ENCODE data around the gene PADI3.

The PADI3 gene

GRCh38 chr1:17244821-17245740 is 3.8 kb upstream of the PADI3 start:
- TF ChIP-seq CTCF (IDR thresholded peaks at IDR 0.05; ENCODE audit: borderline replicate concordance, control extremely low read depth, extremely low read depth, insufficient read depth, missing control alignments), result no peak
- DNase-seq (ENCODE audit: low spot score), result no peak
- in situ Hi-C loops (cut with MboI; ENCODE audit: low sequenced_read_pairs, unreplicated experiment), result no loop called here

GRCh38 chr1:17245816-17246325 is 3.0 kb upstream of the PADI3 start:
- in situ Hi-C loops (cut with MboI; ENCODE audit: low sequenced_read_pairs, unreplicated experiment), result no loop called here
- no peak for TF ChIP-seq CTCF (IDR thresholded peaks at IDR 0.05; ENCODE audit: borderline replicate concordance, control extremely low read depth, extremely low read depth, insufficient read depth, missing control alignments)
- DNase-seq (ENCODE audit: low spot score), result no peak

GRCh38 chr1:17246971-17247370 is 1.9 kb upstream of the PADI3 start:
- in situ Hi-C loops (cut with MboI; ENCODE audit: low sequenced_read_pairs, unreplicated experiment), result no loop called here
- no peak for TF ChIP-seq CTCF (IDR thresholded peaks at IDR 0.05; ENCODE audit: borderline replicate concordance, control extremely low read depth, extremely low read depth, insufficient read depth, missing control alignments)

GRCh38 chr1:17250601-17251000 is 1.7 kb downstream of the PADI3 start:
- TF ChIP-seq CTCF (IDR thresholded peaks at IDR 0.05; ENCODE audit: borderline replicate concordance, control extremely low read depth, extremely low read depth, insufficient read depth, missing control alignments), result no peak
- DNase-seq (ENCODE audit: low spot score), result no peak
- in situ Hi-C loops (cut with MboI; ENCODE audit: low sequenced_read_pairs, unreplicated experiment), result no loop called here

More at GRCh38 chr1:17246971-17247370, 1.9 kb upstream of the PADI3 start:
- DNase-seq (ENCODE audit: low spot score), result no peak

GRCh38 chr1:17251246-17251645 is 2.3 kb downstream of the PADI3 start:
- in situ Hi-C loops (cut with MboI; ENCODE audit: low sequenced_read_pairs, unreplicated experiment), result no loop called here
- no peak for DNase-seq (ENCODE audit: low spot score)
- no peak for TF ChIP-seq CTCF (IDR thresholded peaks at IDR 0.05; ENCODE audit: borderline replicate concordance, control extremely low read depth, extremely low read depth, insufficient read depth, missing control alignments)

GRCh38 chr1:17251701-17252376 is 2.9 kb downstream of the PADI3 start:
- TF ChIP-seq CTCF (IDR thresholded peaks at IDR 0.05; ENCODE audit: borderline replicate concordance, control extremely low read depth, extremely low read depth, insufficient read depth, missing control alignments), result no peak
- no peak for DNase-seq (ENCODE audit: low spot score)
- in situ Hi-C loops (cut with MboI; ENCODE audit: low sequenced_read_pairs, unreplicated experiment), result no loop called here
